Activated CD4-positive, alpha-beta T cell treated with anti-CD3 and anti-CD28 coated beads, Interleukin-2, amount 10 ng/mL, durations not matched to agents 24 days and 14 days (primary cell): Measurements from ENCODE around the gene ESM1. TPM values are rescaled to one million over a fixed set of nuclear protein-coding genes. Genes with fewer than 3 reads are reported as not detected.
A peak's percentile ranks its signal among the peaks of the same experiment; 100 is the strongest.
"Not testable (repeated sequence)": the region's sequence is repeated elsewhere in the genome, so short reads cannot be mapped to it uniquely, and the experiment has no call there.

ENCODE experiments used
- DNase-seq: peaks from one replicate; pipeline ENCODE4 v3.0.0; 2022
- H3K27ac Mint-ChIP-seq: one replicate; pipeline ENCODE4 v1.8.0; 2022; ENCODE audit warnings: mild to moderate bottlenecking, mixed read lengths
- H3K27me3 Mint-ChIP-seq: one replicate; pipeline ENCODE4 v1.8.0; 2022; ENCODE audit warnings: mixed read lengths
- H3K36me3 Mint-ChIP-seq: one replicate; pipeline ENCODE4 v1.8.0; 2022; ENCODE audit warnings: low read depth, mild to moderate bottlenecking, mixed read lengths
- H3K4me1 Mint-ChIP-seq: one replicate; pipeline ENCODE4 v1.8.0; 2021; ENCODE audit warnings: mixed read lengths
- H3K4me3 Mint-ChIP-seq: one replicate; pipeline ENCODE4 v1.8.0; 2022; ENCODE audit warnings: mild to moderate bottlenecking, moderate library complexity, mixed read lengths
- H3K9me3 Mint-ChIP-seq: one replicate; pipeline ENCODE4 v1.8.0; 2021; ENCODE audit warnings: mixed read lengths
- intact Hi-C: fragments of 100-400 bp; cut with micrococcal nuclease; formaldehyde crosslinking; loops from one replicate; pipeline ENCODE4 v1.15.1; 2023
- total RNA-seq: library from RNA; stranded (reverse); gene quantifications from 2 replicates; pipeline ENCODE4 v1.2.3, GENCODE V29; 2022

Gene ESM1
- total RNA-seq, result not detected in 2 replicates

- Mint-ChIP-seq H3K4me3 (peak within 1 kb of the TSS; percentile 31), H3K36me3 (peaks cover 3% of the 10 kb centered on the region), H3K27ac (no peak within 1 kb of the TSS), H3K4me1 (peaks cover 56% of the 10 kb centered on the region), H3K27me3 (peaks cover 30% of the 10 kb centered on the region), H3K9me3 (peaks cover 10% of the 10 kb centered on the region)
- DNase-seq, result no peak
- intact Hi-C loops, result loop anchor here (5.0 to 10.0 kb wide), 2 partner anchors 49 to 127 kb away; no protein-coding TSS in a partner anchor
Measured at GRCh38 chr5:54985301-54986268, at the start of gene ESM1. Gene ESM1, minus strand, starts transcription at chr5:54985593. Its CDS starts 76 bp downstream, at chr5:54985517.

GRCh38 chr5:55033568-55033967 lies 48.2 kb upstream of the ESM1 start:
- peaks cover 13% of the 10 kb centered on the region for H3K9me3 Mint-ChIP-seq
- no peak overlapping the region for H3K27ac Mint-ChIP-seq
- DNase-seq, result no peak
- peaks cover 42% of the 10 kb centered on the region for H3K36me3 Mint-ChIP-seq
- no peaks in the 10 kb centered on the region for H3K27me3 Mint-ChIP-seq
- intact Hi-C loops, result loop anchor here (10.0 kb wide), 2 partner anchors 49 to 519 kb away; partner anchors contain the start of genes ESM1 and SNX18
- no peak overlapping the region for H3K4me3 Mint-ChIP-seq
- peaks cover 64% of the 10 kb centered on the region for H3K4me1 Mint-ChIP-seq

GRCh38 chr5:55031492-55031891 lies 46.1 kb upstream of the ESM1 start:
- H3K4me1 Mint-ChIP-seq, result peaks cover 66% of the 10 kb centered on the region
- H3K36me3 Mint-ChIP-seq, result peaks cover 54% of the 10 kb centered on the region
- no peak overlapping the region for H3K27ac Mint-ChIP-seq
- peaks cover 21% of the 10 kb centered on the region for H3K9me3 Mint-ChIP-seq
- no peak for DNase-seq
- no peak overlapping the region for H3K4me3 Mint-ChIP-seq
- no peaks in the 10 kb centered on the region for H3K27me3 Mint-ChIP-seq
- intact Hi-C loops, result loop anchor here (10.0 kb wide), 2 partner anchors 47 to 517 kb away; partner anchors contain the start of genes ESM1 and SNX18

- Mint-ChIP-seq H3K36me3 (peaks cover 58% of the 10 kb centered on the region), H3K27ac (no peak overlapping the region), H3K4me1 (peaks cover 67% of the 10 kb centered on the region), H3K9me3 (peaks cover 22% of the 10 kb centered on the region), H3K4me3 (no peak overlapping the region), H3K27me3 (no peaks in the 10 kb centered on the region)
- no peak for DNase-seq
- intact Hi-C loops, result loop anchor here (10.0 kb wide), 2 partner anchors 46 to 516 kb away; partner anchors contain the start of genes ESM1 and SNX18
Measured at GRCh38 chr5:55030676-55031369, 45.4 kb upstream of the ESM1 start.

- H3K27ac Mint-ChIP-seq, result no peak overlapping the region
- intact Hi-C loops, result loop anchor here (10.0 kb wide), 2 partner anchors 45 to 515 kb away; partner anchors contain the start of genes ESM1 and SNX18
- H3K4me3 Mint-ChIP-seq, result no peak overlapping the region
- H3K27me3 Mint-ChIP-seq, result no peaks in the 10 kb centered on the region
- DNase-seq, result no peak
- H3K9me3 Mint-ChIP-seq, result peaks cover 22% of the 10 kb centered on the region
- peaks cover 58% of the 10 kb centered on the region for H3K36me3 Mint-ChIP-seq
- H3K4me1 Mint-ChIP-seq, result peaks cover 67% of the 10 kb centered on the region
Measured at GRCh38 chr5:55030220-55030619, 44.8 kb upstream of the ESM1 start.

GRCh38 chr5:55027595-55027994 lies 42.2 kb upstream of the ESM1 start:
- peak overlapping the region; percentile 84 for H3K27ac Mint-ChIP-seq
- DNase-seq, result peak; percentile 90
- H3K4me1 Mint-ChIP-seq, result peaks cover 71% of the 10 kb centered on the region
- peaks cover 22% of the 10 kb centered on the region for H3K9me3 Mint-ChIP-seq
- H3K36me3 Mint-ChIP-seq, result peaks cover 55% of the 10 kb centered on the region
- intact Hi-C loops, result loop anchor here (1.0 kb wide), 3 partner anchors 10 to 97 kb away; no protein-coding TSS in a partner anchor
- H3K27me3 Mint-ChIP-seq, result no peaks in the 10 kb centered on the region
- peak overlapping the region; percentile 67 for H3K4me3 Mint-ChIP-seq

GRCh38 chr5:55022450-55022849 lies 37.1 kb upstream of the ESM1 start:
- peaks cover 28% of the 10 kb centered on the region for H3K9me3 Mint-ChIP-seq
- H3K4me3 Mint-ChIP-seq, result no peak overlapping the region
- peaks cover 25% of the 10 kb centered on the region for H3K36me3 Mint-ChIP-seq
- no peak for DNase-seq
- H3K27ac Mint-ChIP-seq, result no peak overlapping the region
- intact Hi-C loops, result loop anchor here (2.0 kb wide), 1 partner anchor 14 kb away; no protein-coding TSS in a partner anchor
- H3K27me3 Mint-ChIP-seq, result no peaks in the 10 kb centered on the region
- peaks cover 50% of the 10 kb centered on the region for H3K4me1 Mint-ChIP-seq

- Mint-ChIP-seq H3K36me3 (peaks cover 21% of the 10 kb centered on the region), H3K27ac (no peak overlapping the region), H3K9me3 (peaks cover 23% of the 10 kb centered on the region), H3K27me3 (no peaks in the 10 kb centered on the region), H3K4me1 (peaks cover 44% of the 10 kb centered on the region), H3K4me3 (no peak overlapping the region)
- DNase-seq, result no peak
- intact Hi-C loops, result loop anchor here (2.0 kb wide), 1 partner anchor 15 kb away; no protein-coding TSS in a partner anchor
Measured at GRCh38 chr5:55021821-55022220, 36.4 kb upstream of the ESM1 start.

GRCh38 chr5:55021410-55021809 lies 36.0 kb upstream of the ESM1 start:
- intact Hi-C loops, result no loop called here
- H3K4me3 Mint-ChIP-seq, result no peak overlapping the region
- peaks cover 20% of the 10 kb centered on the region for H3K36me3 Mint-ChIP-seq
- no peak for DNase-seq
- H3K4me1 Mint-ChIP-seq, result peaks cover 40% of the 10 kb centered on the region
- H3K27ac Mint-ChIP-seq, result no peak overlapping the region
- H3K27me3 Mint-ChIP-seq, result no peaks in the 10 kb centered on the region
- H3K9me3 Mint-ChIP-seq, result peaks cover 20% of the 10 kb centered on the region

- H3K27ac Mint-ChIP-seq, H3K4me3 Mint-ChIP-seq, DNase-seq, intact Hi-C loops: not testable (repeated sequence)
- peaks cover 11% of the 10 kb centered on the region for H3K27me3 Mint-ChIP-seq
- peaks cover 24% of the 10 kb centered on the region for H3K4me1 Mint-ChIP-seq
- H3K36me3 Mint-ChIP-seq, result peaks cover 36% of the 10 kb centered on the region
- H3K9me3 Mint-ChIP-seq, result peaks cover 43% of the 10 kb centered on the region
Measured at GRCh38 chr5:55010149-55010548, 24.8 kb upstream of the ESM1 start.

- H3K27ac Mint-ChIP-seq, result no peak overlapping the region
- H3K27me3 Mint-ChIP-seq, result peaks cover 8% of the 10 kb centered on the region
- H3K9me3 Mint-ChIP-seq, result peaks cover 40% of the 10 kb centered on the region
- peaks cover 18% of the 10 kb centered on the region for H3K36me3 Mint-ChIP-seq
- peaks cover 31% of the 10 kb centered on the region for H3K4me1 Mint-ChIP-seq
- H3K4me3 Mint-ChIP-seq, result no peak overlapping the region
- no peak for DNase-seq
- intact Hi-C loops, result no loop called here
Measured at GRCh38 chr5:55004729-55005128, 19.3 kb upstream of the ESM1 start.

- no peak for DNase-seq
- Mint-ChIP-seq H3K4me1 (peaks cover 29% of the 10 kb centered on the region), H3K27ac (no peak overlapping the region), H3K9me3 (peaks cover 43% of the 10 kb centered on the region), H3K4me3 (no peak overlapping the region), H3K36me3 (peaks cover 19% of the 10 kb centered on the region), H3K27me3 (peaks cover 5% of the 10 kb centered on the region)
- intact Hi-C loops, result no loop called here
Measured at GRCh38 chr5:55003432-55004065, 18.2 kb upstream of the ESM1 start.

- DNase-seq, result peak; percentile 58
- intact Hi-C loops, result not testable (repeated sequence)
Measured at GRCh38 chr5:55002166-55002565, 16.8 kb upstream of the ESM1 start.

More at GRCh38 chr5:55002166-55002565, 16.8 kb upstream of the ESM1 start:
- H3K27me3 Mint-ChIP-seq, result not testable (repeated sequence)
- peak overlapping the region; percentile 17 for H3K4me3 Mint-ChIP-seq
- peaks cover 37% of the 10 kb centered on the region for H3K9me3 Mint-ChIP-seq
- H3K36me3 Mint-ChIP-seq, result peaks cover 15% of the 10 kb centered on the region
- peaks cover 28% of the 10 kb centered on the region for H3K4me1 Mint-ChIP-seq
- H3K27ac Mint-ChIP-seq, result peak overlapping the region; percentile 70
